ENCODE measurements around the gene EPB41L4A. TPM values are rescaled to one million over a fixed set of nuclear protein-coding genes. Genes with fewer than 3 reads are reported as not detected.
"Not testable (repeated sequence)": the region's sequence is repeated elsewhere in the genome, so short reads cannot be mapped to it uniquely, and the experiment has no call there.

The EPB41L4A gene
- total RNA-seq, 2 experiments from 2014 or later, result 0.95 to 1.5 TPM

GRCh38 chr5:112228667-112229066 is 190.4 kb downstream of the EPB41L4A start:
- Mint-ChIP-seq H3K4me3 (no peak overlapping the region), H3K27me3 (no peaks in the 10 kb centered on the region), H3K27ac (no peak overlapping the region), H3K4me1 (ENCODE audit: low read depth) (no peaks in the 10 kb centered on the region), H3K36me3 (no peaks in the 10 kb centered on the region), H3K9me3 (no peaks in the 10 kb centered on the region)
- CTCF ChIA-PET, result no interaction called here
- POLR2A ChIA-PET, result no interaction called here
- intact Hi-C loops (cut with micrococcal nuclease), result no loop called here
- no peak for DNase-seq

GRCh38 chr5:112227911-112228631 is 191.0 kb downstream of the EPB41L4A start:
- CTCF ChIA-PET, result no interaction called here
- H3K36me3 Mint-ChIP-seq, result no peaks in the 10 kb centered on the region

GRCh38 chr5:112226215-112226614 is 192.9 kb downstream of the EPB41L4A start:
- Mint-ChIP-seq H3K9me3 (no peaks in the 10 kb centered on the region), H3K4me1 (ENCODE audit: low read depth) (no peaks in the 10 kb centered on the region), H3K36me3 (no peaks in the 10 kb centered on the region), H3K4me3 (no peak overlapping the region), H3K27me3 (peaks cover 1% of the 10 kb centered on the region), H3K27ac (no peak overlapping the region)
- intact Hi-C loops (cut with micrococcal nuclease), result no loop called here
- DNase-seq, result no peak
- CTCF ChIA-PET, result no interaction called here
- POLR2A ChIA-PET, result no interaction called here

More at GRCh38 chr5:112227911-112228631, 191.0 kb downstream of the EPB41L4A start:
- POLR2A ChIA-PET, result no interaction called here
- Mint-ChIP-seq H3K4me1 (ENCODE audit: low read depth) (no peaks in the 10 kb centered on the region), H3K9me3 (no peaks in the 10 kb centered on the region), H3K4me3 (no peak overlapping the region), H3K27me3 (peaks cover 1% of the 10 kb centered on the region), H3K27ac (no peak overlapping the region)
- no peak for DNase-seq
- intact Hi-C loops (cut with micrococcal nuclease), result no loop called here

GRCh38 chr5:112222997-112223396 is 196.1 kb downstream of the EPB41L4A start:
- H3K36me3 Mint-ChIP-seq; H3K4me1 Mint-ChIP-seq (ENCODE audit: low read depth); H3K27me3 Mint-ChIP-seq; CTCF ChIA-PET; H3K4me3 Mint-ChIP-seq; H3K9me3 Mint-ChIP-seq; intact Hi-C loops (cut with micrococcal nuclease); H3K27ac Mint-ChIP-seq; DNase-seq; POLR2A ChIA-PET: not testable (repeated sequence)

DNA sequence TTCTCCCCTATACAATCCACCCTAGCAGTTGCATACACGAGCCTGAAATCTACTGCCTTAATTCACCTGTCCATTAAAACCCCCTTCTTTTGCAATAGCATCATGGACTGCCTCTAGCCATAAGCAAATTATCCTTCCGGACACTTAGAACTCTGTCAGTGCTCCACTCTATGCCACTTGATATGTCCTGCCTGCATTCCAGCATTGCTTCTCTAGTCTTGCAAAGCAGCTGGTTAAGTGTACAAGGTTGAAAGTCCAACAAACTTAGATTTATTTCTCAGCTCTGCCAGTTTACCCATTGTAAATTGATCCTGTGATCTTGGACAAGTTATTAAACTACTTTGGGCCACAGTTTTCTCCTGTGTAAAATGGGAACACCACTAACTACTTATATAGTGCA is 197.9 kb downstream of the EPB41L4A start:
- POLR2A ChIA-PET, result no interaction called here
- intact Hi-C loops (cut with micrococcal nuclease), result no loop called here

DNA sequence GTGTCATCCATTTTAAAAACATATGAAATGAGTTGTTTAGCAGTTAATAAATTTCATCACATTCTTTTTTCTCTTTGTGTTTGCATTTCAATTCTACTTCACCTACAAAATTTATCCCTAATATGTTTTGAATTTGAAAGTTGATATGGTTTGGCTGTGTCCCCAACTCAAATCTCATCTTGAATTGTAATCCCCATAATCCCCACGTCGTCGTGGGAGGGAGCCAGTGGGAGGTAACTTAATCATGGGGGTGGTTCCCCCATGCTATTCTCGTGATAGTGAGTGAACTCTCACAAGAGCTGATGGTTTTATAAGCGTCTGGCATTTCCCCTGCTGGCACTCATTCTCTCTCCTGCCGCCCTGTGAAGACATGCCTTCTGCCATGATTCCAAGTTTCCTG is 200.1 kb downstream of the EPB41L4A start:
- Mint-ChIP-seq H3K36me3 (no peaks in the 10 kb centered on the region), H3K4me1 (ENCODE audit: low read depth) (no peaks in the 10 kb centered on the region), H3K9me3 (no peaks in the 10 kb centered on the region), H3K27ac (no peak overlapping the region), H3K27me3 (peaks cover 4% of the 10 kb centered on the region), H3K4me3 (no peak overlapping the region)
- CTCF ChIA-PET, result no interaction called here
- DNase-seq, result no peak
- intact Hi-C loops (cut with micrococcal nuclease), result no loop called here
- POLR2A ChIA-PET, result interaction anchor here (0.6 kb wide), 1 partner anchor 169 kb away, joined by 3 read pairs; no protein-coding TSS in a partner anchor

More for the DNA sequence above, 197.9 kb downstream of the EPB41L4A start:
- H3K27ac Mint-ChIP-seq, result no peak overlapping the region
- no peaks in the 10 kb centered on the region for H3K4me1 Mint-ChIP-seq (ENCODE audit: low read depth)
- no peaks in the 10 kb centered on the region for H3K36me3 Mint-ChIP-seq
- no peaks in the 10 kb centered on the region for H3K9me3 Mint-ChIP-seq
- CTCF ChIA-PET, result no interaction called here
- peaks cover 1% of the 10 kb centered on the region for H3K27me3 Mint-ChIP-seq
- no peak for DNase-seq
- no peak overlapping the region for H3K4me3 Mint-ChIP-seq

GRCh38 chr5:112217843-112218579 is 201.1 kb downstream of the EPB41L4A start:
- H3K27me3 Mint-ChIP-seq, result peaks cover 3% of the 10 kb centered on the region
- no peak overlapping the region for H3K27ac Mint-ChIP-seq
- DNase-seq, result no peak
- H3K9me3 Mint-ChIP-seq, result no peaks in the 10 kb centered on the region
- CTCF ChIA-PET, result no interaction called here
- no peaks in the 10 kb centered on the region for H3K36me3 Mint-ChIP-seq
- H3K4me1 Mint-ChIP-seq (ENCODE audit: low read depth), result no peaks in the 10 kb centered on the region
- intact Hi-C loops (cut with micrococcal nuclease), result no loop called here
- H3K4me3 Mint-ChIP-seq, result no peak overlapping the region
- POLR2A ChIA-PET, result no interaction called here

- no peak overlapping the region for H3K27ac Mint-ChIP-seq
- CTCF ChIA-PET, result no interaction called here
- no peak for DNase-seq
- H3K4me1 Mint-ChIP-seq (ENCODE audit: low read depth), result no peaks in the 10 kb centered on the region
- POLR2A ChIA-PET, result no interaction called here
- no peak overlapping the region for H3K4me3 Mint-ChIP-seq
- H3K36me3 Mint-ChIP-seq, result no peaks in the 10 kb centered on the region
- H3K27me3 Mint-ChIP-seq, result peaks cover 3% of the 10 kb centered on the region
- intact Hi-C loops (cut with micrococcal nuclease), result no loop called here
- no peaks in the 10 kb centered on the region for H3K9me3 Mint-ChIP-seq
Measured at GRCh38 chr5:112216140-112216539, 202.9 kb downstream of the EPB41L4A start.

DNA sequence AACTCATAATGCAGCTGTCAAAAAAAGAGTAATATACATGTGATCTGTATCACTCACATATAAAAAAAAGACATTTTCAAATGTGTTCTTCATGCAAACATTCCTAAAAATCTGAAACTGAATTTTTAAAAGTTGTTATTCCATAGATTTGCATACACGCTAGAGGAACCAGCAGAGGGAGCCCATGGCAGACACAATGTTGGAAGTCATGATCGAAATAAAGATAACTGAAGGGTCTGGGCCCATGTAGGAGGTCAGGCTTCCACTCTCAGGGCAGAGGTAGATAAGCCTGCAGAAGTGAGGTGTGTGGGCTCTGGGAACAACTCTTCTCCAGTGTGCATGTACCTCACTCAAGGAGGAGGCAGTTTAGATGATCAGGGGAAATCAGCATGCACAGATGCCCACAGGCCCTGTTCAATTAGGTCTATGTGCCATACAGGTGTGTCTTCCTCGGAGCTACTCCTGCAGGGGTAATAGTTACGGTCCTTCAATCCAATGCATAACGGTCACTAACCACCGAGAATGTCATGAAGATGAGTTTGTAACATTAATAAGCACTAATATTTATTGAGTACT is 208.6 kb downstream of the EPB41L4A start:
- Mint-ChIP-seq H3K27me3 (peaks cover 12% of the 10 kb centered on the region), H3K36me3 (no peaks in the 10 kb centered on the region), H3K27ac (no peak overlapping the region), H3K4me3 (no peak overlapping the region), H3K9me3 (no peaks in the 10 kb centered on the region), H3K4me1 (ENCODE audit: low read depth) (no peaks in the 10 kb centered on the region)
- ChIA-PET POLR2A (no interaction called here), CTCF (interaction anchor here (1.0 to 1.1 kb wide), 2 partner anchors 209 to 547 kb away, joined by 3 to 4 read pairs; partner anchors contain the start of gene EPB41L4A)
- DNase-seq, result no peak
- intact Hi-C loops (cut with micrococcal nuclease), result loop anchor here (1.0 kb wide), 1 partner anchor 210 kb away; no protein-coding TSS in a partner anchor

DNA sequence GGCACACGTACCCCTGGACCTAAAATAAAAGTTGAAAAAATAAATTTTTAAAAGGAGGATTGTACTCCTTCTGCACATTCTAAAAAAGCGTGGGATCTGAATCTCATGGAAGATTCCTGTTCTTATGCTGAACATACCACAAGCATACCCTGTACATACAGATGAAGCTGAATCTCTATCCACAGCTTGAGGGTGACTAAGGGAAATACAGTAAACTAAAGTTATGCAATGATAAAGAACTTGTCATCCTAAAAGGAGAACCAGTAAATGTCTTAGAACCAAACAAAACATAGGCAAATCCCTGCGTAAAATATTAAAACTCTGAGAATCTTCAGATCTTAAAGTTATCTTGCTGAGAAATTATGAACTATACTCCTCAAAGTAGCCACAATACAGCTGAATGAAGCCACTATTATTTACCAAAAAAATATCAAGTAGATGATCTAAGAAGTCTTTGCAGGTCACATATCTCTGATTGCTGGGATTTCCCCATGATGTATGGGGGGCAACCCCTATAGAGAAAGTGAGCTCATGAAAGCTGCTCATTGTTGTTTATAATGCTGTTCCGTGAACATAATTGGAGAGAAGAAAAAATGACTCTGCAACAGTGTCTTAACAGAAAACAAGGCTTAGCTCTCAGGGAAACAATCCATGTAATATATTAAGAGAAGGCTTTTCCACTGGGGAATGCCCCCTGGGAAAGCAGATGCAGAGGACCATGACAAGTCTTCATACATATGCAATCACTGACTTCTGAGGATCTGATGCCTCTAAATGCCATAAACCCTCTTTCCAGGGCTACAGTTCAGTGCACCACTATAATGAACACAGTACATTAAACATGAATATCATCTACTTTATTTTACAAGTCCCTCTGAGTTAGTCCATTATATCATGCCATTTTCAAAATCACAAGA is 210.1 kb downstream of the EPB41L4A start:
- intact Hi-C loops (cut with micrococcal nuclease), result no loop called here
- no peaks in the 10 kb centered on the region for H3K9me3 Mint-ChIP-seq
- H3K4me3 Mint-ChIP-seq, result no peak overlapping the region
- no peak for DNase-seq
- H3K27me3 Mint-ChIP-seq, result peaks cover 13% of the 10 kb centered on the region
- H3K27ac Mint-ChIP-seq, result no peak overlapping the region
- POLR2A ChIA-PET, result no interaction called here
- no peaks in the 10 kb centered on the region for H3K36me3 Mint-ChIP-seq
- CTCF ChIA-PET, result interaction anchor here (1.4 kb wide), 1 partner anchor 34 kb away, joined by 3 read pairs; no protein-coding TSS in a partner anchor
- H3K4me1 Mint-ChIP-seq (ENCODE audit: low read depth), result no peaks in the 10 kb centered on the region

DNA sequence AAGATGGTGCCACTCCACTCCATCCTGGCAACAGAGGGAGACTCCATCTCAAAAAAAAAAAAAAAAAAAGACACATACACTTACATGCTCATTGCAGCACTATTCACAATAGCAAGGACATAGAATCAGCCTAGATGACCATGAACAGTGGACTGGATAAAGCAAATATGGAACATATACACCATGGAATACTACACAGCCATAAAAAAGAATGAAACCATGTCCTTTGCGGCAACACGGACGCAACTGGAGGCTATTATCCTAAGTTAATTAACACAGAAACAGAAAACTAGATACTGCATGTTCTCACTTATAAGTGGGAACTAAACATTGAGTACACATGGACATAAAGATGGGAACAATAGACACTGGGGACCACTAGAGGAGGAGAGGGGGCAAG is 210.9 kb downstream of the EPB41L4A start:
- H3K36me3 Mint-ChIP-seq; intact Hi-C loops (cut with micrococcal nuclease); H3K4me1 Mint-ChIP-seq (ENCODE audit: low read depth); POLR2A ChIA-PET; DNase-seq; H3K27ac Mint-ChIP-seq; H3K4me3 Mint-ChIP-seq; H3K9me3 Mint-ChIP-seq: not testable (repeated sequence)
- CTCF ChIA-PET, result interaction anchor here (1.4 kb wide), 1 partner anchor 34 kb away, joined by 3 read pairs; no protein-coding TSS in a partner anchor
- peaks cover 15% of the 10 kb centered on the region for H3K27me3 Mint-ChIP-seq

- ChIA-PET POLR2A (no interaction called here), CTCF (interaction anchor here (1.3 kb wide), 1 partner anchor 215 kb away, joined by 3 read pairs; no protein-coding TSS in a partner anchor)
- H3K4me1 Mint-ChIP-seq (ENCODE audit: low read depth), result no peaks in the 10 kb centered on the region
- H3K27me3 Mint-ChIP-seq, result peaks cover 26% of the 10 kb centered on the region
- H3K27ac Mint-ChIP-seq, result no peak overlapping the region
- no peaks in the 10 kb centered on the region for H3K36me3 Mint-ChIP-seq
- DNase-seq, result no peak
- H3K4me3 Mint-ChIP-seq, result no peak overlapping the region
- H3K9me3 Mint-ChIP-seq, result no peaks in the 10 kb centered on the region
- intact Hi-C loops (cut with micrococcal nuclease), result no loop called here
Measured at GRCh38 chr5:112205846-112206245, 213.2 kb downstream of the EPB41L4A start.

Measured in activated CD4-positive, alpha-beta memory T cell treated with anti-CD3 and anti-CD28 coated beads for 36 hours (primary cell).